KMS-11 (cell line): Measurements from ENCODE around the gene PAN3.
A peak's percentile ranks its signal among the peaks of the same experiment; 100 is the strongest.

Experiments
- H2AFZ ChIP-seq: fragments of 200-600 bp; sonication (generic); 2 replicates; pipeline ENCODE4 v1.6.1; 2016; ENCODE audit warnings: antibody characterized with exemption, mixed run types, low read depth
- H3K27ac ChIP-seq: fragments of 200-600 bp; sonication (generic); 2 replicates; pipeline ENCODE4 v1.6.1; 2016; ENCODE audit warnings: mild to moderate bottlenecking, mixed run types
- H3K27me3 ChIP-seq: fragments of 200-600 bp; sonication (generic); 2 replicates; pipeline ENCODE4 v1.6.1; 2017; ENCODE audit warnings: mild to moderate bottlenecking, low read depth, mixed run types, moderate library complexity; ENCODE audit not compliant: insufficient read depth
- H3K36me3 ChIP-seq: fragments of 200-600 bp; sonication (generic); 2 replicates; pipeline ENCODE4 v1.6.1; 2017; ENCODE audit warnings: mild to moderate bottlenecking, mixed run types; ENCODE audit not compliant: insufficient read depth
- H3K4me1 ChIP-seq: fragments of 200-600 bp; sonication (generic); 2 replicates; pipeline ENCODE4 v1.6.1; 2016; ENCODE audit warnings: mild to moderate bottlenecking, low read depth, mixed run types; ENCODE audit not compliant: poor library complexity, severe bottlenecking
- H3K4me2 ChIP-seq: fragments of 200-600 bp; sonication (generic); 2 replicates; pipeline ENCODE4 v1.7.0; 2016; ENCODE audit warnings: mild to moderate bottlenecking, mixed run types
- H3K4me3 ChIP-seq: fragments of 200-600 bp; sonication (generic); IDR thresholded peaks from 2 replicates; pipeline ENCODE4 v1.6.1; 2017; ENCODE audit warnings: low read depth, low read length, mixed read lengths; ENCODE audit not compliant: insufficient read depth
- H3K79me2 ChIP-seq: fragments of 200-600 bp; sonication (generic); 2 replicates; pipeline ENCODE4 v1.6.1; 2016; ENCODE audit warnings: low read depth, mixed run types; ENCODE audit not compliant: insufficient read depth
- H3K9ac ChIP-seq: fragments of 200-600 bp; sonication (generic); 2 replicates; pipeline ENCODE4 v1.6.1; 2016; ENCODE audit warnings: mild to moderate bottlenecking, mixed run types
- H4K20me1 ChIP-seq: fragments of 200-600 bp; sonication (generic); 2 replicates; pipeline ENCODE4 v1.6.1; 2016; ENCODE audit warnings: mild to moderate bottlenecking, mixed run types; ENCODE audit not compliant: insufficient read depth
- CTCF ChIP-seq: fragments of 200-600 bp; sonication (generic); conservative IDR thresholded peaks from 2 replicates; pipeline ENCODE4 v1.6.1; 2017; ENCODE audit warnings: low read depth, mild to moderate bottlenecking, antibody characterized with exemption, low read length, moderate library complexity, mixed read lengths

The PAN3 gene

GRCh38 chr13:28138012-28138755 is at the start of gene PAN3:
TSS of gene PAN3 (plus strand) at chr13:28138545. CDS start at chr13:28138658, 113 bp downstream.
- Histone ChIP-seq H3K27me3 (no peaks in the 10 kb centered on the region), H3K27ac (peak within 1 kb of the TSS; percentile 90), H3K36me3 (no peaks in the 10 kb centered on the region), H4K20me1 (no peaks in the 10 kb centered on the region), H2AFZ (peak within 1 kb of the TSS; percentile 67; the same call in 1 of the 2 replicates), H3K4me2 (peak within 1 kb of the TSS; percentile 73), H3K4me1 (peaks cover 6% of the 10 kb centered on the region), H3K9ac (peak within 1 kb of the TSS; percentile 86), H3K79me2 (peaks cover 45% of the 10 kb centered on the region), H3K4me3 (no peak within 1 kb of the TSS)
- TF ChIP-seq CTCF: no peak

GRCh38 chr13:28089065-28089464 is 49.3 kb upstream of the PAN3 start:
- H3K9ac ChIP-seq: no peak overlapping the region
- H3K4me2 ChIP-seq: no peak overlapping the region
- H4K20me1 ChIP-seq: no peaks in the 10 kb centered on the region
- H3K79me2 ChIP-seq: no peaks in the 10 kb centered on the region
- no peaks in the 10 kb centered on the region for H3K36me3 ChIP-seq
- H3K27me3 ChIP-seq: no peaks in the 10 kb centered on the region
- no peak overlapping the region for H3K4me3 ChIP-seq
- no peaks in the 10 kb centered on the region for H3K4me1 ChIP-seq
- H3K27ac ChIP-seq: no peak overlapping the region
- H2AFZ ChIP-seq: no peak overlapping the region
- TF ChIP-seq CTCF: no peak

- Histone ChIP-seq H2AFZ (no peak overlapping the region), H3K4me3 (no peak overlapping the region), H4K20me1 (no peaks in the 10 kb centered on the region), H3K4me1 (no peaks in the 10 kb centered on the region), H3K27me3 (no peaks in the 10 kb centered on the region), H3K79me2 (no peaks in the 10 kb centered on the region), H3K4me2 (no peak overlapping the region), H3K36me3 (no peaks in the 10 kb centered on the region), H3K9ac (no peak overlapping the region), H3K27ac (no peak overlapping the region)
- no peak for TF ChIP-seq CTCF
Measured at GRCh38 chr13:28092431-28092830, 45.9 kb upstream of the PAN3 start.

- Histone ChIP-seq H2AFZ (no peak overlapping the region), H3K4me3 (no peak overlapping the region), H3K4me1 (no peaks in the 10 kb centered on the region), H4K20me1 (no peaks in the 10 kb centered on the region), H3K4me2 (no peak overlapping the region), H3K9ac (no peak overlapping the region), H3K27me3 (no peaks in the 10 kb centered on the region), H3K27ac (no peak overlapping the region), H3K79me2 (no peaks in the 10 kb centered on the region), H3K36me3 (no peaks in the 10 kb centered on the region)
- TF ChIP-seq CTCF: no peak
Measured at GRCh38 chr13:28093881-28094280, 44.5 kb upstream of the PAN3 start.
